HL-60 (cell line): ENCODE data around the gene DLK2.

Experiments used
- DNase-seq, 2 experiments: peaks; one replicate each; pipeline ENCODE4 v3.0.0-alpha.2; 2010 to 2020; ENCODE audit warnings: low read depth in 1 of 2, low spot score in 1 of 2
- H3K27ac ChIP-seq: fragments of 250-450 bp; sonication (Bioruptor Pico); replicated peaks from 2 replicates; pipeline ENCODE4 v1.5.1; 2020; ENCODE audit warnings: mild to moderate bottlenecking, moderate library complexity
- H3K27me3 ChIP-seq: fragments of 250-450 bp; sonication (Bioruptor Pico); 2 replicates; pipeline ENCODE4 v1.5.1; 2021; ENCODE audit warnings: mild to moderate bottlenecking, moderate library complexity; ENCODE audit not compliant: insufficient read depth, poor library complexity, severe bottlenecking
- H3K4me3 ChIP-seq: replicated peaks from 2 replicates; pipeline ENCODE4 v1.5.1; 2011; ENCODE audit warnings: mild to moderate bottlenecking, control low read depth, low read length; ENCODE audit not compliant: insufficient read depth
- GABPA ChIP-seq: IDR thresholded peaks from 2 replicates; pipeline ENCODE4 v1.6.1; 2012; ENCODE audit warnings: low read depth
- POLR2AphosphoS5 ChIP-seq: IDR thresholded peaks from 2 replicates; pipeline ENCODE4 v1.6.1; 2012; ENCODE audit warnings: low read depth
- SPI1 ChIP-seq: IDR thresholded peaks from 2 replicates; pipeline ENCODE4 v1.6.1; 2012; ENCODE audit warnings: low read depth, mild to moderate bottlenecking, borderline replicate concordance
- TF ChIP-seq, protein P1 (sequence below): IDR thresholded peaks from 2 replicates; pipeline ENCODE4 v1.6.1; 2012; ENCODE audit warnings: low read depth; ENCODE audit not compliant: insufficient replicate concordance
- TF ChIP-seq, protein P2 (sequence below): IDR thresholded peaks from one replicate; pipeline ENCODE4 v1.5.1; 2011; ENCODE audit warnings: low read length, control low read depth, inconsistent platforms; ENCODE audit not compliant: insufficient read depth

Gene DLK2

DNA sequence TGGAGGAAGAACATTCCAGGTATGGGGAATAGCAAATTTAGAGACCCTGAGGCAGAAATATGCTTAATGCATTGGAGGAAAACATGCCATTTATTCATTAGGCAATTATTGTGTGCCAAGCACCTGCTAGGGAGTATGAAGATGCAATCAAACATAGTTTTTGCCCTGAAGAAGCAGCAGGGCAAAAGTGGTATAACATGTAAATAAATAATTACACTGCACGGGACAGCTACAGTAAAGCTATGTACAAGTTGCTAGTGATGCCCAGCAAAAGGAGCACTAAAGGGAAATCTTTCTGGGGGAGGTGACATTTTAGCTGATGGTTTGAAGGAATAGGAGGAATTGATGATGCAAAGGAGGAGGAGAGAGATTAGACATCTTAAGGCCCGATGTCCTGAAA lies 21.4 kb upstream of the DLK2 start:
- no peak for DNase-seq
- no peak overlapping the region for H3K27ac ChIP-seq
- TF ChIP-seq GABPA: no peak
- TF ChIP-seq, protein P1, sequence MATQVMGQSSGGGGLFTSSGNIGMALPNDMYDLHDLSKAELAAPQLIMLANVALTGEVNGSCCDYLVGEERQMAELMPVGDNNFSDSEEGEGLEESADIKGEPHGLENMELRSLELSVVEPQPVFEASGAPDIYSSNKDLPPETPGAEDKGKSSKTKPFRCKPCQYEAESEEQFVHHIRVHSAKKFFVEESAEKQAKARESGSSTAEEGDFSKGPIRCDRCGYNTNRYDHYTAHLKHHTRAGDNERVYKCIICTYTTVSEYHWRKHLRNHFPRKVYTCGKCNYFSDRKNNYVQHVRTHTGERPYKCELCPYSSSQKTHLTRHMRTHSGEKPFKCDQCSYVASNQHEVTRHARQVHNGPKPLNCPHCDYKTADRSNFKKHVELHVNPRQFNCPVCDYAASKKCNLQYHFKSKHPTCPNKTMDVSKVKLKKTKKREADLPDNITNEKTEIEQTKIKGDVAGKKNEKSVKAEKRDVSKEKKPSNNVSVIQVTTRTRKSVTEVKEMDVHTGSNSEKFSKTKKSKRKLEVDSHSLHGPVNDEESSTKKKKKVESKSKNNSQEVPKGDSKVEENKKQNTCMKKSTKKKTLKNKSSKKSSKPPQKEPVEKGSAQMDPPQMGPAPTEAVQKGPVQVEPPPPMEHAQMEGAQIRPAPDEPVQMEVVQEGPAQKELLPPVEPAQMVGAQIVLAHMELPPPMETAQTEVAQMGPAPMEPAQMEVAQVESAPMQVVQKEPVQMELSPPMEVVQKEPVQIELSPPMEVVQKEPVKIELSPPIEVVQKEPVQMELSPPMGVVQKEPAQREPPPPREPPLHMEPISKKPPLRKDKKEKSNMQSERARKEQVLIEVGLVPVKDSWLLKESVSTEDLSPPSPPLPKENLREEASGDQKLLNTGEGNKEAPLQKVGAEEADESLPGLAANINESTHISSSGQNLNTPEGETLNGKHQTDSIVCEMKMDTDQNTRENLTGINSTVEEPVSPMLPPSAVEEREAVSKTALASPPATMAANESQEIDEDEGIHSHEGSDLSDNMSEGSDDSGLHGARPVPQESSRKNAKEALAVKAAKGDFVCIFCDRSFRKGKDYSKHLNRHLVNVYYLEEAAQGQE: no peak
- no peak for TF ChIP-seq SPI1
- TF ChIP-seq, protein P2, sequence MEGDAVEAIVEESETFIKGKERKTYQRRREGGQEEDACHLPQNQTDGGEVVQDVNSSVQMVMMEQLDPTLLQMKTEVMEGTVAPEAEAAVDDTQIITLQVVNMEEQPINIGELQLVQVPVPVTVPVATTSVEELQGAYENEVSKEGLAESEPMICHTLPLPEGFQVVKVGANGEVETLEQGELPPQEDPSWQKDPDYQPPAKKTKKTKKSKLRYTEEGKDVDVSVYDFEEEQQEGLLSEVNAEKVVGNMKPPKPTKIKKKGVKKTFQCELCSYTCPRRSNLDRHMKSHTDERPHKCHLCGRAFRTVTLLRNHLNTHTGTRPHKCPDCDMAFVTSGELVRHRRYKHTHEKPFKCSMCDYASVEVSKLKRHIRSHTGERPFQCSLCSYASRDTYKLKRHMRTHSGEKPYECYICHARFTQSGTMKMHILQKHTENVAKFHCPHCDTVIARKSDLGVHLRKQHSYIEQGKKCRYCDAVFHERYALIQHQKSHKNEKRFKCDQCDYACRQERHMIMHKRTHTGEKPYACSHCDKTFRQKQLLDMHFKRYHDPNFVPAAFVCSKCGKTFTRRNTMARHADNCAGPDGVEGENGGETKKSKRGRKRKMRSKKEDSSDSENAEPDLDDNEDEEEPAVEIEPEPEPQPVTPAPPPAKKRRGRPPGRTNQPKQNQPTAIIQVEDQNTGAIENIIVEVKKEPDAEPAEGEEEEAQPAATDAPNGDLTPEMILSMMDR: no peak
- TF ChIP-seq POLR2AphosphoS5: no peak
- H3K27me3 ChIP-seq: no peaks in the 10 kb centered on the region
- peak overlapping the region; percentile 85 for H3K4me3 ChIP-seq

DNA sequence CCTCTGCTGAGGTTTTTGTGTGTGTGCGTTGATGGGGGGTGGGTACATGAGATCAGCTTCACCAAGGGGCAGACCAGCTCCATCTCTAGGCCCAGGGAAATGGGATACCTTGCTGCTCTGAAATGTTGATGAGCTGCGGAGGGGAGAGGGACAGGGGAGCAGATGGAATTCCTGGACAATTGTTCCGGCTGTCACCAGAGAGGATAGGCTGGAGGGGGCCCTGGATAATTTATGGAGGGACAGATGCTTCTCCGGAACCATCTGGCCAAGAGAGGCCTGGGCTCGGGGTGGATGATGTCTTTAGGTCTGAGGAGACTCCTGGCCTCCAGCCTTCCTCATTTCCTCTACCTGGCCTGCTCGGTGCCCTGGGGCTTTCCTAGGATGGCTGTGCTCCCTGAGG lies 20.2 kb upstream of the DLK2 start:
- Histone ChIP-seq H3K27me3 (no peaks in the 10 kb centered on the region), H3K4me3 (no peak overlapping the region), H3K27ac (no peak overlapping the region)
- no peak for DNase-seq
- TF ChIP-seq SPI1 (no peak), POLR2AphosphoS5 (no peak), GABPA (no peak)
- TF ChIP-seq, protein P2: no peak
- TF ChIP-seq, protein P1: no peak

DNA sequence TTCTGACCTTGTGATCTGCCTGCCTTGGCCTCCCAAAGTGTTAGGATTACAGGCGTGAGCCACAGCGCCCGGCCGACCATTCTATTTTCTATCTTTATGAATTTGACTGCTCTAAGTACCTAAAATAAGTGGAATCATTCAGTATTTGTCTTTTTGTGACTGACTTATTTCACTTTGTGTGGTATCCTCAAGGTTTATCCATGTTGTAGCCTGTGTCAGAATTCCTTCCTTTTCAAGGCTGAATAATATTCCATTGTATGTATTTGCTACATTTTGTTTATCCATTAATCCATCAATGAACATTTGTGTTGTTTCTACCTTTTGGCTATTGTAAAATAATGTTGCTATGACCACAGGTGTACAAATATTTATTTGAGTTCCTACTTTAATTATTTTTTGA lies 17.2 kb upstream of the DLK2 start:
- H3K4me3 ChIP-seq: no peak overlapping the region
- no peaks in the 10 kb centered on the region for H3K27me3 ChIP-seq
- TF ChIP-seq, protein P2: no peak
- TF ChIP-seq GABPA (no peak), POLR2AphosphoS5 (no peak), SPI1 (no peak)
- TF ChIP-seq, protein P1: no peak
- no peak overlapping the region for H3K27ac ChIP-seq
- DNase-seq: no peak
